Neural progenitor cell (in vitro differentiated cells): ENCODE data around the gene RRAS2. TPM values are rescaled to one million over a fixed set of nuclear protein-coding genes. Genes with fewer than 3 reads are reported as not detected.

ENCODE experiments used
- DNase-seq: peaks from one replicate; pipeline ENCODE4 v3.0.0-alpha.2; 2016; ENCODE audit warnings: low spot score
- H2AFZ ChIP-seq: fragments of 200-600 bp; sonication (generic); replicated peaks from 2 replicates; pipeline ENCODE4 v1.6.1; 2016; ENCODE audit warnings: antibody characterized with exemption
- H3F3A ChIP-seq: fragments of 200-600 bp; sonication (generic); 2 replicates; pipeline ENCODE4 v1.6.1; 2016; ENCODE audit warnings: antibody characterized with exemption, low read depth
- H3K27ac ChIP-seq: fragments of 200-600 bp; sonication (generic); 2 replicates; pipeline ENCODE4 v1.5.1; 2016; ENCODE audit warnings: mild to moderate bottlenecking
- H3K27me3 ChIP-seq: fragments of 200-600 bp; sonication (generic); 2 replicates; pipeline ENCODE4 v1.6.1; 2016; ENCODE audit warnings: mild to moderate bottlenecking, moderate library complexity
- H3K36me3 ChIP-seq: fragments of 200-600 bp; sonication (generic); 2 replicates; pipeline ENCODE4 v1.5.1; 2016
- H3K4me1 ChIP-seq: fragments of 200-600 bp; sonication (generic); 2 replicates; pipeline ENCODE4 v1.6.1; 2016; ENCODE audit warnings: mixed run types
- H3K4me2 ChIP-seq: fragments of 200-600 bp; sonication (generic); 2 replicates; pipeline ENCODE4 v1.6.1; 2016
- H3K4me3 ChIP-seq: fragments of 200-600 bp; sonication (generic); 2 replicates; pipeline ENCODE4 v1.5.1; 2016
- H3K79me2 ChIP-seq: fragments of 200-600 bp; sonication (generic); 2 replicates; pipeline ENCODE4 v1.6.1; 2016; ENCODE audit warnings: low read depth
- H3K9ac ChIP-seq: fragments of 200-600 bp; sonication (generic); 2 replicates; pipeline ENCODE4 v1.6.1; 2016
- H3K9me3 ChIP-seq: fragments of 200-600 bp; sonication (generic); 2 replicates; pipeline ENCODE4 v1.5.1; 2016; ENCODE audit warnings: low read depth
- H4K20me1 ChIP-seq: fragments of 200-600 bp; sonication (generic); 2 replicates; pipeline ENCODE4 v1.6.1; 2016; ENCODE audit warnings: low read depth
- H3K27ac Mint-ChIP-seq: 3 replicates; pipeline ENCODE4 v1.8.0; 2021; ENCODE audit warnings: mixed read lengths
- H3K27me3 Mint-ChIP-seq: 2 replicates; pipeline ENCODE4 v1.8.0; 2022; ENCODE audit warnings: low read depth, mild to moderate bottlenecking, inconsistent platforms, moderate library complexity, mixed read lengths; ENCODE audit not compliant: insufficient read depth
- H3K36me3 Mint-ChIP-seq: 3 replicates; pipeline ENCODE4 v1.8.0; 2021; ENCODE audit warnings: mixed read lengths
- H3K4me1 Mint-ChIP-seq: 3 replicates; pipeline ENCODE4 v1.8.0; 2021; ENCODE audit warnings: mixed read lengths
- H3K4me3 Mint-ChIP-seq: 3 replicates; pipeline ENCODE4 v1.8.0; 2021; ENCODE audit warnings: mild to moderate bottlenecking, moderate library complexity, mixed read lengths
- H3K9me3 Mint-ChIP-seq: 3 replicates; pipeline ENCODE4 v1.8.0; 2020; ENCODE audit warnings: mixed read lengths
- EZH2 ChIP-seq: fragments of 200-600 bp; sonication (generic); IDR thresholded peaks from 2 replicates; pipeline ENCODE4 v1.6.1; 2017; ENCODE audit warnings: antibody characterized with exemption, mild to moderate bottlenecking, moderate library complexity
- EZH2phosphoT487 ChIP-seq: fragments of 200-600 bp; sonication (generic); IDR thresholded peaks from 2 replicates; pipeline ENCODE4 v1.6.1; 2017; ENCODE audit warnings: antibody characterized with exemption
- total RNA-seq: library from RNA; depleted of rRNA; stranded (reverse); fragments of >200 nt; gene quantifications from 2 replicates; pipeline ENCODE4 v1.2.3, GENCODE V29; 2015; ENCODE audit warnings: low replicate concordance
- TF ChIP-seq, protein P1 (sequence below): fragments of 200-600 bp; sonication (generic); IDR thresholded peaks from 2 replicates; pipeline ENCODE4 v1.5.1; 2017; ENCODE audit warnings: antibody characterized with exemption, mild to moderate bottlenecking

RRAS2 gene
- total RNA-seq, 1 donor from 2014 or later = 129 TPM

DNA sequence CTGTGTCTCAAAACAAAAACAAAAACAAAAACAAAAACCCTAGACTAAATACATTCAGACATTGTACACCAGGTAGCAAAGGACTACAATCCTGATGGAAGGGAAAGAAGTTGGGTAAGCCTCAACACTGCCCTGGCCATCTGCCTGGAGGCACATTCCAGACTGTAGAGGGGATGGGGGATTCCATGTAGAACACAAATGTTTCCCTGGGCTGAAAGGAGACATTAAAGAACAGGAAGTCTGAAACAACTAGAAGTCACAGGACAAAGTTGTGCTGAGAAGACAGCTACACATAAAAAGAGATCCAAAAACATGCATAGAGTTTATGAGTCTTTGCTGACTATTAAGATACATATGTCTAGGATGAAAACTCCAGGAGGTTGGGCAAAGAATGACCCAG lies 83.9 kb downstream of the RRAS2 start:
- Histone ChIP-seq H3K27me3 (no peaks in the 10 kb centered on the region), H3K9me3 (no peaks in the 10 kb centered on the region), H3K36me3 (no peaks in the 10 kb centered on the region), H3F3A (peaks cover 3% of the 10 kb centered on the region), H3K4me2 (no peak overlapping the region), H3K79me2 (no peaks in the 10 kb centered on the region), H3K4me1 (peaks cover 8% of the 10 kb centered on the region), H2AFZ (no peak overlapping the region), H3K27ac (peak overlapping the region; percentile 57), H3K9ac (no peak overlapping the region), H3K4me3 (no peak overlapping the region), H4K20me1 (no peaks in the 10 kb centered on the region)
- Mint-ChIP-seq H3K4me3 (no peak overlapping the region), H3K27ac (peak overlapping the region; percentile 25), H3K36me3 (peaks cover 20% of the 10 kb centered on the region), H3K4me1 (peaks cover 15% of the 10 kb centered on the region), H3K27me3 (peaks cover 14% of the 10 kb centered on the region), H3K9me3 (peaks cover 9% of the 10 kb centered on the region)
- no peak for DNase-seq
- TF ChIP-seq, protein P1, sequence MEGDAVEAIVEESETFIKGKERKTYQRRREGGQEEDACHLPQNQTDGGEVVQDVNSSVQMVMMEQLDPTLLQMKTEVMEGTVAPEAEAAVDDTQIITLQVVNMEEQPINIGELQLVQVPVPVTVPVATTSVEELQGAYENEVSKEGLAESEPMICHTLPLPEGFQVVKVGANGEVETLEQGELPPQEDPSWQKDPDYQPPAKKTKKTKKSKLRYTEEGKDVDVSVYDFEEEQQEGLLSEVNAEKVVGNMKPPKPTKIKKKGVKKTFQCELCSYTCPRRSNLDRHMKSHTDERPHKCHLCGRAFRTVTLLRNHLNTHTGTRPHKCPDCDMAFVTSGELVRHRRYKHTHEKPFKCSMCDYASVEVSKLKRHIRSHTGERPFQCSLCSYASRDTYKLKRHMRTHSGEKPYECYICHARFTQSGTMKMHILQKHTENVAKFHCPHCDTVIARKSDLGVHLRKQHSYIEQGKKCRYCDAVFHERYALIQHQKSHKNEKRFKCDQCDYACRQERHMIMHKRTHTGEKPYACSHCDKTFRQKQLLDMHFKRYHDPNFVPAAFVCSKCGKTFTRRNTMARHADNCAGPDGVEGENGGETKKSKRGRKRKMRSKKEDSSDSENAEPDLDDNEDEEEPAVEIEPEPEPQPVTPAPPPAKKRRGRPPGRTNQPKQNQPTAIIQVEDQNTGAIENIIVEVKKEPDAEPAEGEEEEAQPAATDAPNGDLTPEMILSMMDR = no peak
- TF ChIP-seq EZH2 (no peak), EZH2phosphoT487 (no peak)

DNA sequence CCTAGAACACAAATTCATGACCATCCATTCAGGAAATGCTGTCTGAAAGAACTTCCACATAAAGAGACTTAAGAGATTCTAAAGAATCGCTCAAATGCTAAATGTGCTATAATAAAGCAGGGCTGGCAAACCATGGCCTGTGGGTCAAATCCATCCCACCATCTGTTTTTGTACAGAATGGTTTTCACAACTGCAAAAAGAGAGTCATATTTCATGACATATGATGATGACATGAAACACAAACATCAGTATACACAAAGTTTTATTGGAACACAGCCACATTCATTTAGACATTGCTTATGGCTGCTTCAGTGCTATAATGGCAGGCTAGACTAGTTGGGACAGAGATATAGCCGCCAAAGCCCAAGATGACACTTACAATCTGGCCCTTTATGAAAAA lies 85.1 kb downstream of the RRAS2 start:
- H3K4me3 ChIP-seq = no peak overlapping the region
- Mint-ChIP-seq H3K27me3 (peaks cover 14% of the 10 kb centered on the region), H3K36me3 (peaks cover 18% of the 10 kb centered on the region), H3K4me3 (no peak overlapping the region), H3K9me3 (peaks cover 9% of the 10 kb centered on the region), H3K27ac (no peak overlapping the region), H3K4me1 (peaks cover 15% of the 10 kb centered on the region)
- DNase-seq = no peak
- H3K27ac ChIP-seq = no peak overlapping the region
- no peak overlapping the region for H3K4me2 ChIP-seq
- H3K27me3 ChIP-seq = no peaks in the 10 kb centered on the region
- H3K79me2 ChIP-seq = no peaks in the 10 kb centered on the region
- H3K9ac ChIP-seq = no peak overlapping the region
- H3K36me3 ChIP-seq = no peaks in the 10 kb centered on the region
- peaks cover 8% of the 10 kb centered on the region for H3K4me1 ChIP-seq
- H3K9me3 ChIP-seq = no peaks in the 10 kb centered on the region
- TF ChIP-seq EZH2 = no peak
- no peak for TF ChIP-seq EZH2phosphoT487
- peaks cover 3% of the 10 kb centered on the region for H3F3A ChIP-seq
- no peaks in the 10 kb centered on the region for H4K20me1 ChIP-seq
- no peak overlapping the region for H2AFZ ChIP-seq

DNA sequence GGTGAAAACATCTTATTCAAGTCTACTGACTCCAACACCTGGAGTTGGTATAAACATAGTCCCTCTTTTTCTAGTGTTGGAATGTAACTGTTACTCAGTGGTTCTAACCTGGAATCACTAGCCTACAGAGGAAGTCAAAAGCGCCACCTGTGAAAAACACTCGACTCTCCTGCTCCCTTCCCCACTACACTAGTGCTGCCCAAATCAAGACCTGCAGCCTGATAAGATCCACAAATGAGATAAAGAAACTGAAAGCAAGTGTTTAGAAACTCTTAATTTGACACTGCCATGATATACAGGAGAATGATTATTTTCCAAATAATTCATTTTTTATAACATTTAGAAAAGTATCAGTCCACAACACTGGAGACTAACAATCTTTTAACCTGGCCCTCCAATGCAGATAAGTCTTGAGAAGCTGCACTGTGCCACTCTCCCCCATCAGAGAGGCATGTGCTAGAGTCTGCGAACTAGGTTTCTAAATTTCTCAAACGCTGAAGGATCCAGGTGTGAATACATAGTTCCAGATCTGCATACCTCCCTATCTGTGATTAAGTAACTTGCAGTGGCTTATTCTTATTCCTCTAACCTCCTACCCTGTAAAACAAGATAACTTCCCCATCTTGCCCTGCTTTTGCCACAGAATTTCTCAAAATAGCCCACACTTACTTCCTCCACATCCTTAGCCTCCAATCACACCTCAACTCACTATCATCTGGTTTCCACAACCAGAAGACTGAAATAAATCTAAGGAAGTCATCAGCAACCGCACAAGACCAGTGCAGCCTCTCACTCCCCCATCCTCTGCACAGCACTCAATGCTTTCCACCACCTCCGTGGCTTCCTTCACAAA lies 88.1 kb downstream of the RRAS2 start:
- H3K36me3 Mint-ChIP-seq = peaks cover 17% of the 10 kb centered on the region

More for the DNA sequence above, 88.1 kb downstream of the RRAS2 start:
- Mint-ChIP-seq H3K27ac (peak overlapping the region; percentile 22), H3K4me3 (no peak overlapping the region), H3K27me3 (peaks cover 8% of the 10 kb centered on the region), H3K4me1 (peaks cover 15% of the 10 kb centered on the region), H3K9me3 (peaks cover 4% of the 10 kb centered on the region)
- Histone ChIP-seq H3K4me2 (no peak overlapping the region), H2AFZ (no peak overlapping the region), H3K9me3 (no peaks in the 10 kb centered on the region), H4K20me1 (no peaks in the 10 kb centered on the region), H3K27ac (no peak overlapping the region), H3K36me3 (no peaks in the 10 kb centered on the region), H3K27me3 (no peaks in the 10 kb centered on the region), H3K4me3 (no peak overlapping the region), H3K79me2 (no peaks in the 10 kb centered on the region), H3K9ac (no peak overlapping the region), H3F3A (no peaks in the 10 kb centered on the region), H3K4me1 (peaks cover 8% of the 10 kb centered on the region)
- TF ChIP-seq, protein P1 = no peak
- TF ChIP-seq EZH2 (no peak), EZH2phosphoT487 (no peak)
- no peak for DNase-seq
